Retinal pigment epithelial cell (primary cell): Measurements from ENCODE around the gene ZCCHC7.

Source experiments
- DNase-seq: peaks from one replicate; pipeline ENCODE4 v3.0.0-alpha.2; 2010; ENCODE audit warnings: low read depth
- H3K4me3 ChIP-seq: 2 replicates; pipeline ENCODE4 v1.5.1; 2011; ENCODE audit warnings: mild to moderate bottlenecking, low read length, control low read depth, moderate library complexity
- TF ChIP-seq, protein P1 (sequence below): conservative IDR thresholded peaks from 2 replicates; pipeline ENCODE4 v1.5.1; 2011; ENCODE audit warnings: low read depth, low read length, control low read depth, inconsistent platforms

The ZCCHC7 gene

DNA sequence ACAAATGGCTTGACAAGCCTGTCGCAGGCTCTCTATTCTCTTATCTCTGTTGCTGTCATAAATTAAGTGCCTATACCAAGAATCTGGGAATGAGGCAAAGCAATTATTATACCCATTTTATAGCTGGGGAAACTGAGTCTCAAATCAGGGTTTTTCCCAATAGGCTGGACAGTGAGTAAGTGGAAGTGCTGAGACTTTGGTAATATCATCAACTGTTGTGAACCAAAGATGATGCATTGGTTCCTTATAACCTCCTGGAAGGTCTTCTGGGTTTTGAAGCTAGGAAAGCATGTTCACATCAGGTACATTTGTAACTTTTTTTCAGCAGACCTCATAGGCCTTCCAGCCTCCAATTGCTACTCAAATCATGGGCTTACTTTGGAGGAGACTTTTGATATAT lies 25.6 kb upstream of the ZCCHC7 start:
- no peak for DNase-seq
- TF ChIP-seq, protein P1, sequence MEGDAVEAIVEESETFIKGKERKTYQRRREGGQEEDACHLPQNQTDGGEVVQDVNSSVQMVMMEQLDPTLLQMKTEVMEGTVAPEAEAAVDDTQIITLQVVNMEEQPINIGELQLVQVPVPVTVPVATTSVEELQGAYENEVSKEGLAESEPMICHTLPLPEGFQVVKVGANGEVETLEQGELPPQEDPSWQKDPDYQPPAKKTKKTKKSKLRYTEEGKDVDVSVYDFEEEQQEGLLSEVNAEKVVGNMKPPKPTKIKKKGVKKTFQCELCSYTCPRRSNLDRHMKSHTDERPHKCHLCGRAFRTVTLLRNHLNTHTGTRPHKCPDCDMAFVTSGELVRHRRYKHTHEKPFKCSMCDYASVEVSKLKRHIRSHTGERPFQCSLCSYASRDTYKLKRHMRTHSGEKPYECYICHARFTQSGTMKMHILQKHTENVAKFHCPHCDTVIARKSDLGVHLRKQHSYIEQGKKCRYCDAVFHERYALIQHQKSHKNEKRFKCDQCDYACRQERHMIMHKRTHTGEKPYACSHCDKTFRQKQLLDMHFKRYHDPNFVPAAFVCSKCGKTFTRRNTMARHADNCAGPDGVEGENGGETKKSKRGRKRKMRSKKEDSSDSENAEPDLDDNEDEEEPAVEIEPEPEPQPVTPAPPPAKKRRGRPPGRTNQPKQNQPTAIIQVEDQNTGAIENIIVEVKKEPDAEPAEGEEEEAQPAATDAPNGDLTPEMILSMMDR = no peak
- no peak overlapping the region for H3K4me3 ChIP-seq

- DNase-seq = no peak
- TF ChIP-seq, protein P1 = no peak
These were observed 23.7 kb upstream of the ZCCHC7 start for GRCh38 chr9:37096628-37097027.

GRCh38 chr9:37097294-37097693 lies 23.1 kb upstream of the ZCCHC7 start:
- no peak for DNase-seq
- TF ChIP-seq, protein P1 = no peak
- H3K4me3 ChIP-seq = no peak overlapping the region

More at GRCh38 chr9:37096628-37097027, 23.7 kb upstream of the ZCCHC7 start:
- H3K4me3 ChIP-seq = no peak overlapping the region

- TF ChIP-seq, protein P1 = no peak
- peak; percentile 39 for DNase-seq
These were observed 20.0 kb upstream of the ZCCHC7 start for GRCh38 chr9:37100327-37100726.

GRCh38 chr9:37100741-37101140 lies 19.6 kb upstream of the ZCCHC7 start:
- no peak overlapping the region for H3K4me3 ChIP-seq
- TF ChIP-seq, protein P1 = no peak
- no peak for DNase-seq

More at GRCh38 chr9:37100327-37100726, 20.0 kb upstream of the ZCCHC7 start:
- H3K4me3 ChIP-seq = no peak overlapping the region

DNA sequence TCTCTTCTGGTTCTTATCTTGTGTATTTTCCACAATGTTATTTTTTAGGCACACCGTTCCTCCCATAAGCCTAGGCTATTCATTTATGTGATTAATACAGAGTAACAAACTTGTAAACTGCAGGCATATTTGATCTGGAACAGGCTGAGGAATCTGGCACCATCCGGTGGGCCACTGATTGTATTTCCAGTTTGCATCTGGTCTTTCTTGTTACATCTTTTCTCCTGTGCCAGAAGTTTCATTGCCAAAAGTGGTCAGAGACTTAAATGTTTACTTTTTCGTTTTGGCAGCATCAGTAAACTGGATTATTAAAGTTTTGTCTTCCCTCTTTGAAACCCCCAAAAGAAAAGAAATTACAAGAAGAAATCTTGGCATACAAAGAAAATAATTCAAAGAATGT lies 17.9 kb upstream of the ZCCHC7 start:
- no peak overlapping the region for H3K4me3 ChIP-seq
- TF ChIP-seq, protein P1 = no peak
- DNase-seq = no peak

GRCh38 chr9:37104183-37104889 lies 16.0 kb upstream of the ZCCHC7 start:
- no peak for DNase-seq
- TF ChIP-seq, protein P1 = no peak
- H3K4me3 ChIP-seq = no peak overlapping the region
